ENCODE measurements around the gene SRGAP2C.
"Not testable (repeated sequence)": the region's sequence is repeated elsewhere in the genome, so short reads cannot be mapped to it uniquely, and the experiment has no call there.

GRCh38 chr1:121317491-121318468 lies 133.0 kb downstream of the SRGAP2C start:
- TF ChIP-seq CTCF (IDR thresholded peaks at IDR 0.05 in 8 of 11, conservative IDR thresholded peaks at IDR 0.05 in 3 of 11); POLR2AphosphoS5 (IDR thresholded peaks at IDR 0.05); POLR2A (IDR thresholded peaks at IDR 0.05): not testable (repeated sequence)

Measured in spleen (tissue), 7 donors.